Left lung (tissue), 10 donors: ENCODE results near the gene SDSL. TPM values are rescaled to one million over a fixed set of nuclear protein-coding genes. Genes with fewer than 3 reads are reported as not detected.

ENCODE experiments used
- ATAC-seq: fragments of 200-7000 bp; cut with Tn5 transposase; one replicate; pipeline ENCODE4 v1.9.1; 2020; ENCODE audit warnings: moderate library complexity
- DNase-seq, 4 donors: peaks; one replicate each; pipeline ENCODE4 v3.0.0-alpha.2; 2013 to 2020
- H3K27ac ChIP-seq, 2 donors: fragments of 200-600 bp; sonication (generic) in 1 of 2; one replicate each; pipeline versions ENCODE4 v1.5.0 to v1.8.0; 2020 to 2021
- H3K27me3 ChIP-seq, 2 donors: fragments of 200-600 bp; sonication (generic) in 1 of 2; one replicate each; pipeline versions ENCODE4 v1.5.0 to v1.8.0; 2020 to 2021
- H3K36me3 ChIP-seq, 2 donors: fragments of 200-600 bp; sonication (generic) in 1 of 2; one replicate each; pipeline versions ENCODE4 v1.5.0 to v1.8.0; 2020 to 2021
- H3K4me1 ChIP-seq, 2 donors: fragments of 200-600 bp; one replicate each; pipeline ENCODE4 v1.8.0; 2021
- H3K4me3 ChIP-seq, 2 donors: fragments of 200-600 bp; sonication (generic) in 1 of 2; one replicate each; pipeline versions ENCODE4 v1.5.0 to v1.8.0; 2020 to 2021; ENCODE audit warnings: mild to moderate bottlenecking in 1 of 2
- H3K9me3 ChIP-seq, 2 donors: fragments of 200-600 bp; sonication (generic) in 1 of 2; one replicate each; pipeline versions ENCODE4 v1.5.0 to v1.8.0; 2020 to 2021
- intact Hi-C, 2 donors: fragments of 100-400 bp; cut with DNase I; formaldehyde crosslinking; loops; one replicate each; pipeline versions ENCODE4 v1.11.2 to v1.14.2; 2022
- polyA plus RNA-seq, 6 donors: library from polyadenylated mRNA; unstranded; fragments of 120-200 nt; gene quantifications; one replicate each; pipeline ENCODE4 v1.2.1, GENCODE V29; 2013; ENCODE audit not compliant: insufficient read length in 6 of 6
- total RNA-seq, 2 donors: library from RNA; stranded (reverse); fragmentation: NEBNext Ultra II Directional; extraction: Animal tissue kit (Norgen Biotek cat#: 25700); gene quantifications; one replicate each; pipeline ENCODE4 v1.2.1, GENCODE V29; 2021
- TF ChIP-seq, protein P1 (sequence below), 2 donors: fragments of 200-600 bp; sonication (generic) in 1 of 2; IDR thresholded peaks; one replicate each; pipeline versions ENCODE4 v1.5.0 to v1.8.0; 2021; ENCODE audit warnings: antibody characterized with exemption in 2 of 2
- donor health status: DM: no; HTN: yes; CAD: no.
- donor health status: DM: no; HTN: no; CAD: no.

Gene SDSL
- total and polyA plus RNA-seq, 8 donors: 4.2 to 13.8 (median 4.9) TPM

GRCh38 chr12:113469224-113469948 lies 47.2 kb downstream of the SDSL start:
- Histone ChIP-seq H3K9me3 (no peaks in the 10 kb centered on the region), H3K4me3 (no peak overlapping the region), H3K36me3 (no peaks in the 10 kb centered on the region), H3K27ac (no peak overlapping the region), H3K27me3 (peaks cover 99 to 100% of the 10 kb centered on the region in 2 donors), H3K4me1 (peaks cover 0 to 24% of the 10 kb centered on the region in 2 donors)
- peak in 1 of 4 donors; percentile 78 for DNase-seq
- TF ChIP-seq, protein P1, sequence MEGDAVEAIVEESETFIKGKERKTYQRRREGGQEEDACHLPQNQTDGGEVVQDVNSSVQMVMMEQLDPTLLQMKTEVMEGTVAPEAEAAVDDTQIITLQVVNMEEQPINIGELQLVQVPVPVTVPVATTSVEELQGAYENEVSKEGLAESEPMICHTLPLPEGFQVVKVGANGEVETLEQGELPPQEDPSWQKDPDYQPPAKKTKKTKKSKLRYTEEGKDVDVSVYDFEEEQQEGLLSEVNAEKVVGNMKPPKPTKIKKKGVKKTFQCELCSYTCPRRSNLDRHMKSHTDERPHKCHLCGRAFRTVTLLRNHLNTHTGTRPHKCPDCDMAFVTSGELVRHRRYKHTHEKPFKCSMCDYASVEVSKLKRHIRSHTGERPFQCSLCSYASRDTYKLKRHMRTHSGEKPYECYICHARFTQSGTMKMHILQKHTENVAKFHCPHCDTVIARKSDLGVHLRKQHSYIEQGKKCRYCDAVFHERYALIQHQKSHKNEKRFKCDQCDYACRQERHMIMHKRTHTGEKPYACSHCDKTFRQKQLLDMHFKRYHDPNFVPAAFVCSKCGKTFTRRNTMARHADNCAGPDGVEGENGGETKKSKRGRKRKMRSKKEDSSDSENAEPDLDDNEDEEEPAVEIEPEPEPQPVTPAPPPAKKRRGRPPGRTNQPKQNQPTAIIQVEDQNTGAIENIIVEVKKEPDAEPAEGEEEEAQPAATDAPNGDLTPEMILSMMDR (IDR thresholded peaks at IDR 0.05): no peak
- no peak for ATAC-seq
- intact Hi-C loops: no loop called here

- intact Hi-C loops: no loop called here
- H3K36me3 ChIP-seq: no peaks in the 10 kb centered on the region
- H3K9me3 ChIP-seq: no peaks in the 10 kb centered on the region
- peaks cover 0 to 17% of the 10 kb centered on the region in 2 donors for H3K4me1 ChIP-seq
- TF ChIP-seq, protein P1 (IDR thresholded peaks at IDR 0.05): no peak
- H3K4me3 ChIP-seq: no peak overlapping the region
- H3K27me3 ChIP-seq: peaks cover 99 to 100% of the 10 kb centered on the region in 2 donors
- DNase-seq: no peak
- no peak for ATAC-seq
- H3K27ac ChIP-seq: no peak overlapping the region
Measured at GRCh38 chr12:113469949-113470743, 48.0 kb downstream of the SDSL start.

GRCh38 chr12:113470871-113471618 lies 48.9 kb downstream of the SDSL start:
- ATAC-seq: no peak
- H3K4me1 ChIP-seq: peaks cover 0 to 12% of the 10 kb centered on the region in 2 donors
- no peak overlapping the region for H3K4me3 ChIP-seq
- intact Hi-C loops: no loop called here
- DNase-seq: peak in 1 of 4 donors; percentile 74
- TF ChIP-seq, protein P1 (IDR thresholded peaks at IDR 0.05): no peak
- no peaks in the 10 kb centered on the region for H3K9me3 ChIP-seq
- H3K36me3 ChIP-seq: no peaks in the 10 kb centered on the region
- H3K27ac ChIP-seq: no peak overlapping the region
- H3K27me3 ChIP-seq: peaks cover 99 to 100% of the 10 kb centered on the region in 2 donors

GRCh38 chr12:113471619-113472171 lies 49.5 kb downstream of the SDSL start, which contains the start of gene LHX5:
TSS of gene LHX5 (minus strand) at chr12:113471871. CDS start at chr12:113471498, 373 bp downstream.
- peaks cover 99 to 100% of the 10 kb centered on the region in 2 donors for H3K27me3 ChIP-seq
- H3K4me1 ChIP-seq: peaks cover 0 to 12% of the 10 kb centered on the region in 2 donors
- H3K9me3 ChIP-seq: no peaks in the 10 kb centered on the region
- no peak for ATAC-seq
- H3K36me3 ChIP-seq: no peaks in the 10 kb centered on the region
- TF ChIP-seq, protein P1 (IDR thresholded peaks at IDR 0.05): no peak
- DNase-seq: no peak
- no peak within 1 kb of the TSS for H3K27ac ChIP-seq
- H3K4me3 ChIP-seq: no peak within 1 kb of the TSS
- intact Hi-C loops: no loop called here
